Measurements from ENCODE around the gene LBR.

Gene LBR

DNA sequence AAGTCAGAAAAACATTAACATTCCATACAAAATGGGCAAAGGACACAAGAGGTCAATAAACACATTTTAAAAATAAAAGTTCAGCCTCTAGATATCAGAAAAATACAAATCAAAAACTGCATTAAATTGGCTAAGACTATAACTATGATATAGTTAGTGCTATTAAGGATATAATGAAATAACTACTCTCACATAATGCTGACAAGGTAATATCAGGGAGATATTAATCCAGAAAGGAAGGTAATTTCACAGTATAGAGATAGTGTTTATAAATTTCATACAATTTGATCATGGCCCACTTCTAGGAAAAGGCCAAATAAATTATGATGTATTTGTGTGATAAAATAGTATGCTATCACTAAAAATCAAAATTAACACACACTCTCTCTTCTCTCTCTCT, 61.8 kb downstream of the LBR start:
- peaks cover 19% of the 10 kb centered on the region for H3K27me3 Mint-ChIP-seq (ENCODE audit: low read depth)
- no peaks in the 10 kb centered on the region for H3K9me3 Mint-ChIP-seq
- no peak overlapping the region for H3K27ac Mint-ChIP-seq
- no peaks in the 10 kb centered on the region for H3K36me3 Mint-ChIP-seq (ENCODE audit: low read depth)
- no peak overlapping the region for H3K4me3 Mint-ChIP-seq
- H3K4me1 Mint-ChIP-seq (ENCODE audit: low read depth) = peaks cover 4% of the 10 kb centered on the region

DNA sequence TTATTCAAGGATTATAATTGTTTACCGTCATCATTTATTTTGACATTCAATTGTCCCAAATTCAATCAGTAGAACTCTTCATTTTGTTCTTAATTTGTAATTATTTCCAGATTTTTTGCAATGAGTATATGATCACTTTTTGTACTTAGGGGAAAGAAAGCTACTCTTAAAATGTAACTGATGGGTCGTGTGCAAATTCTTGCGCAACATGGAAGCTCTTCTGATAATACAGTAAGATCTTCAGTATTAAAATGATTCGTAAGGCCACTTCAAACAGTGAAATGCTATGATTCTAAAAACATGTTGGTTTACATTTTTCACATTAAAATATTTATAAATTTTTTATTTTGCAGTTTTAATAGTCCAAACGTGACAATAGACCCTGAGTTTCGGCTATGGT, 63.4 kb downstream of the LBR start:
- Mint-ChIP-seq H3K27ac (no peak overlapping the region), H3K9me3 (no peaks in the 10 kb centered on the region), H3K36me3 (ENCODE audit: low read depth) (no peaks in the 10 kb centered on the region), H3K27me3 (ENCODE audit: low read depth) (peaks cover 23% of the 10 kb centered on the region), H3K4me3 (no peak overlapping the region), H3K4me1 (ENCODE audit: low read depth) (peaks cover 4% of the 10 kb centered on the region)

DNA sequence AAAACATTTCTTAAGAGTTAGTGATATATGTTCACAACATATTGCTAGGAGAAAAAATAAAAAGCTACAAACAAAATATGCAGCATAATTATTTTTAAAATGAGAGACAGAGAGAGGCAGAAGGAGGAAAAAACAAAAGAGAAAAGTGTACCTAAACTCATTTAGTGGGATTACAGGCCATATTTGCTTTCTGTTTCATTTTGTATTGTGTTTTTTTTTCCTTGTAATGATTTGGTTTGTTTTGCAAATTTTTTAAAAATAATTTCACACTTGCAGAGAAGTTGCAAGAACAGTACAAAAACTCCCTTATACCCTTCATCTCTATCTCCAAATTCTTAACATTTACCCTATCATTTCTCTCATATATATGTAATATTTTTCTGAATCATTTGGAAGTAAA, 65.0 kb downstream of the LBR start:
- H3K36me3 Mint-ChIP-seq (ENCODE audit: low read depth) = no peaks in the 10 kb centered on the region
- H3K4me3 Mint-ChIP-seq = no peak overlapping the region
- no peak overlapping the region for H3K27ac Mint-ChIP-seq
- H3K4me1 Mint-ChIP-seq (ENCODE audit: low read depth) = peaks cover 4% of the 10 kb centered on the region
- no peaks in the 10 kb centered on the region for H3K9me3 Mint-ChIP-seq
- H3K27me3 Mint-ChIP-seq (ENCODE audit: low read depth) = peaks cover 23% of the 10 kb centered on the region

DNA sequence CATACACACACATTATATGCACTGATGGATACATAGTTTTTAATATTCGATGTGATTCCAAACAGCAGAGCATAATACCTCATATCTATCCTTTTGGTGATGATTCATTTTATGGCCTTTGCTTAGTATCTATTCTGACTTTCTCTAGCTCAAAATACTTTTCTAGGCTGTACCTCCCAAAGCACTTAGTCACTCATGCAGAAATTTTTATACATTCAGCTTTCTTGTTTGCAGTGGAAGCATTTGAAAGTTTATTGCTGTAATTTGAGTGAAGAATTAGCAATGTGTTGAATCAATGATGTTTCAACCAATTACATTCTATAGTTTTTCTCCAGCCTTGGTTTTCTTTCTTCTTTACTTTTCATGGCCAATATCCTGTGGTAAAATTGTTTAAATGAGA, 66.7 kb downstream of the LBR start:
- Mint-ChIP-seq H3K27ac (no peak overlapping the region), H3K36me3 (ENCODE audit: low read depth) (no peaks in the 10 kb centered on the region), H3K27me3 (ENCODE audit: low read depth) (peaks cover 23% of the 10 kb centered on the region), H3K4me1 (ENCODE audit: low read depth) (peaks cover 4% of the 10 kb centered on the region), H3K9me3 (no peaks in the 10 kb centered on the region), H3K4me3 (no peak overlapping the region)

DNA sequence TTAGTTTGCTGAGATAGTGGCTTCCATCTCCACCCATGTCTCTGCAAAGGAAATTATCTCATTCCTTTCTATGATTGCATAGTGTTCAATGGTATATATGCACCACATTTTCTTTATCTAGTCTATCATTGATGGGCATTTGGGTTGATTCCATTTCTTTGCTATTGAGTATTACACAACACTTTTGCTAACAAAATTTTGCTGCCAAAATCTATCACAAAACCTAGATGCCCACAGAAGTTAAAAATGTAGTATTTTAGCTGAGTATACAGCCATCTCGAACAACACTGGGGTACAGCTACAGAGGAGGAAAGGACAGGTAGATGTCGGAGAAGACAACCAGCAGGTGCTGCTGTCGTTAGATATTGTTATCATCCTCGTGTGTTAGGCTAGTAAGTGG, 67.7 kb downstream of the LBR start:
- Mint-ChIP-seq H3K27ac (no peak overlapping the region), H3K36me3 (ENCODE audit: low read depth) (no peaks in the 10 kb centered on the region), H3K4me1 (ENCODE audit: low read depth) (peaks cover 4% of the 10 kb centered on the region), H3K9me3 (no peaks in the 10 kb centered on the region), H3K4me3 (no peak overlapping the region), H3K27me3 (ENCODE audit: low read depth) (peaks cover 27% of the 10 kb centered on the region)

DNA sequence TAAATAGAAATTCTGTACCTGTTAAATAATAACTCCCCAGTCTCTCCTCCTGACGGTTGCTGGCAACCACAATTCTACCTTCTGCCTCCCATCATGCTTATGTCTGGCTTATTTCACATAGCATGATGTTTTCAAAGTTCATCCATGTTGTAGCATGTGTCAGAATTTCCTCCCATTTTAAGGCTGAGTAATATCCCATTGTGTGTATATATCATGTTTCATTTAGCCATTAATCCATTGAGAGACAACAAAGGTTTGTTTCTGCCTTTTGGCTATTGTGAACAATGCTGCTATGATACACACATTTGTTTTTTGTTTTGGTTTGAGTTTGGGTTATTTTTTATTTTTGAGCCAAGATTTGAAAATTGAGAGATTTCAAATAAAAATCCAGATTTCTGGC, 72.0 kb downstream of the LBR start:
- Mint-ChIP-seq H3K4me3 (no peak overlapping the region), H3K27me3 (ENCODE audit: low read depth) (peaks cover 55% of the 10 kb centered on the region), H3K27ac (no peak overlapping the region), H3K4me1 (ENCODE audit: low read depth) (no peaks in the 10 kb centered on the region), H3K36me3 (ENCODE audit: low read depth) (no peaks in the 10 kb centered on the region), H3K9me3 (no peaks in the 10 kb centered on the region)

DNA sequence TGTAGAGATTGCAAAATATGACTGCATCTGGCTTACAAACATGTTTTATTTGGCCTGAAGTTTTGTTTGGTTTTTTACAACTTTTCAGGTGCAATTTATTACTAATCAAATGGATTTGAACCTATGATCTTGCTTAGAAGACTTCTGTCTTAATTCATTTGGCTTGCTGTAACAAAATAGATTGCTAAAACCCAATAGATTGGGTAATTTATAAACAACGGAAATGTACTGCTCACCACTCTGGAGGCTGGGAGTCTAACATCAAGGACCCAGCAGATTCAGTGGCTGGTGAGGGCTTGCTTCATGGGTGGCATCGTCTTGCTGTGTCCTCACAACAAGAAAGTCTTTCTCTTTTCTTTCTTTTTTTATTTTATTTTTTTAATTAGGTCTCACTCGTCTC, 72.9 kb downstream of the LBR start:
- H3K27me3 Mint-ChIP-seq (ENCODE audit: low read depth) = peaks cover 61% of the 10 kb centered on the region

More for the DNA sequence above, 72.9 kb downstream of the LBR start:
- H3K9me3 Mint-ChIP-seq = no peaks in the 10 kb centered on the region
- no peaks in the 10 kb centered on the region for H3K4me1 Mint-ChIP-seq (ENCODE audit: low read depth)
- H3K36me3 Mint-ChIP-seq (ENCODE audit: low read depth) = no peaks in the 10 kb centered on the region
- no peak overlapping the region for H3K27ac Mint-ChIP-seq
- H3K4me3 Mint-ChIP-seq = no peak overlapping the region

All from T-helper 1 cell treated with Interleukin-12 subunit alpha and Interleukin-12 subunit beta and Interleukin-4 antibody, amounts not matched to agents 30 μg/mL and 1 μg/mL, for 36 hours (primary cell).